Upper lobe of right lung (tissue), 1 donor: ENCODE data around the gene TJP3. TPM values are rescaled to one million over a fixed set of nuclear protein-coding genes. Genes with fewer than 3 reads are reported as not detected.

Experiments
- ATAC-seq: fragments of 200-7000 bp; cut with Tn5 transposase; one replicate; pipeline ENCODE4 v1.9.1; 2020; ENCODE audit warnings: mild to moderate bottlenecking, moderate library complexity
- DNase-seq: peaks from one replicate; pipeline ENCODE4 v3.0.0-alpha.2; 2020
- H3K27ac ChIP-seq: fragments of 200-600 bp; one replicate; pipeline ENCODE4 v1.8.0; 2022
- H3K27me3 ChIP-seq: fragments of 200-600 bp; one replicate; pipeline ENCODE4 v1.8.0; 2022; ENCODE audit warnings: mild to moderate bottlenecking
- H3K36me3 ChIP-seq: fragments of 200-600 bp; one replicate; pipeline ENCODE4 v1.8.0; 2022
- H3K4me1 ChIP-seq: fragments of 200-600 bp; one replicate; pipeline ENCODE4 v1.8.0; 2022
- H3K4me3 ChIP-seq: fragments of 200-600 bp; one replicate; pipeline ENCODE4 v1.8.0; 2022; ENCODE audit warnings: mild to moderate bottlenecking
- H3K9me3 ChIP-seq: fragments of 200-600 bp; one replicate; pipeline ENCODE4 v1.8.0; 2022
- CTCF ChIP-seq: fragments of 200-600 bp; IDR thresholded peaks from one replicate; pipeline ENCODE4 v1.8.0; 2022; ENCODE audit warnings: antibody characterized with exemption
- intact Hi-C: fragments of 100-400 bp; cut with DNase I; formaldehyde crosslinking; loops from one replicate; pipeline ENCODE4 v1.11.0; 2022
- total RNA-seq: library from RNA; stranded (reverse); fragmentation: NEBNext Ultra II Directional; extraction: Animal tissue kit (Norgen Biotek cat#: 25700); gene quantifications from one replicate; pipeline ENCODE4 v1.2.1, GENCODE V29; 2021
- donor health status: DM: no; HTN: yes; CAD: no; lungs with severe emphysema.

Gene TJP3
- total RNA-seq, 1 donor from 2014 or later: 23.0 TPM

GRCh38 chr19:3693025-3693925, 14.9 kb upstream of the TJP3 start:
- DNase-seq (no peak), ATAC-seq (no peak)
- Histone ChIP-seq H3K4me1 (peaks cover 6% of the 10 kb centered on the region), H3K27me3 (no peaks in the 10 kb centered on the region), H3K36me3 (no peaks in the 10 kb centered on the region), H3K9me3 (no peaks in the 10 kb centered on the region), H3K4me3 (no peak overlapping the region), H3K27ac (no peak overlapping the region)
- intact Hi-C loops: no loop called here
- TF ChIP-seq CTCF: no peak

- ATAC-seq (no peak), DNase-seq (no peak)
- H3K4me3 ChIP-seq: no peak overlapping the region
- TF ChIP-seq CTCF: no peak
- H3K27ac ChIP-seq: no peak overlapping the region
- H3K9me3 ChIP-seq: no peaks in the 10 kb centered on the region
- peaks cover 8% of the 10 kb centered on the region for H3K4me1 ChIP-seq
- intact Hi-C loops: no loop called here
- no peaks in the 10 kb centered on the region for H3K36me3 ChIP-seq
- no peaks in the 10 kb centered on the region for H3K27me3 ChIP-seq
These were observed 13.6 kb upstream of the TJP3 start for GRCh38 chr19:3694361-3695123.

GRCh38 chr19:3695124-3695733, 13.0 kb upstream of the TJP3 start:
- TF ChIP-seq CTCF: no peak
- H3K27ac ChIP-seq: no peak overlapping the region
- no peaks in the 10 kb centered on the region for H3K36me3 ChIP-seq
- ATAC-seq (no peak), DNase-seq (no peak)
- H3K4me3 ChIP-seq: no peak overlapping the region
- intact Hi-C loops: no loop called here
- no peaks in the 10 kb centered on the region for H3K27me3 ChIP-seq
- H3K4me1 ChIP-seq: peaks cover 8% of the 10 kb centered on the region
- H3K9me3 ChIP-seq: no peaks in the 10 kb centered on the region

GRCh38 chr19:3695986-3696659, 12.1 kb upstream of the TJP3 start:
- Histone ChIP-seq H3K4me3 (no peak overlapping the region), H3K36me3 (no peaks in the 10 kb centered on the region), H3K27ac (no peak overlapping the region), H3K27me3 (no peaks in the 10 kb centered on the region), H3K4me1 (peaks cover 12% of the 10 kb centered on the region), H3K9me3 (no peaks in the 10 kb centered on the region)
- TF ChIP-seq CTCF: no peak
- intact Hi-C loops: no loop called here
- no peak for DNase-seq
- no peak for ATAC-seq

DNA sequence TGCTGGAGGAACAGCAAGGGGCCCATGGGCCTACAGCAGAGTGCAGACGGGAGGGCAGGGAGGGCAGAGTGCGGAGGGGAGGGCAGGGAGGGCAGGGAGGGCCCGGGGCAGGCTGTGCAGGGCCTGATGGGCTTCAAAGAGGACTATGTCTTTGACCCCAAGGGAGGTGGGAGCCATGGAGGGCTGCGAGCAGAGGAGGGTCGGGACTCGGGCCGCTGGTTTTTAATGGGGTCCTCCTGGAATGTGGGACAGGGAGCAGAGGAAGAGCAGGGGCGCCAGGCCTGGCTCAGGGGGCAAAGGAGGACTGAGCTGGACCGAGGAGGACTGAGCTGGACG, 11.6 kb upstream of the TJP3 start:
- DNase-seq (no peak), ATAC-seq (no peak)
- no peak overlapping the region for H3K27ac ChIP-seq
- H3K9me3 ChIP-seq: no peaks in the 10 kb centered on the region
- TF ChIP-seq CTCF: no peak
- no peaks in the 10 kb centered on the region for H3K27me3 ChIP-seq
- H3K4me3 ChIP-seq: no peak overlapping the region
- no peaks in the 10 kb centered on the region for H3K36me3 ChIP-seq
- H3K4me1 ChIP-seq: peaks cover 12% of the 10 kb centered on the region
- intact Hi-C loops: no loop called here
